Activated naive CD8-positive, alpha-beta T cell treated with anti-CD3 and anti-CD28 coated beads for 36 hours (primary cell): Measurements from ENCODE around the gene KHDC1L. TPM values are rescaled to one million over a fixed set of nuclear protein-coding genes. Genes with fewer than 3 reads are reported as not detected.
"Not testable (repeated sequence)": the region's sequence is repeated elsewhere in the genome, so short reads cannot be mapped to it uniquely, and the experiment has no call there.

Experiments
- DNase-seq: peaks from one replicate; pipeline ENCODE4 v3.0.0; 2021
- H3K27ac Mint-ChIP-seq: one replicate; pipeline ENCODE4 v1.8.0; 2022; ENCODE audit warnings: mild to moderate bottlenecking, moderate library complexity, mixed read lengths
- H3K27me3 Mint-ChIP-seq: one replicate; pipeline ENCODE4 v1.8.0; 2022; ENCODE audit warnings: mild to moderate bottlenecking, mixed read lengths
- H3K36me3 Mint-ChIP-seq: one replicate; pipeline ENCODE4 v1.8.0; 2021; ENCODE audit warnings: mild to moderate bottlenecking, mixed read lengths
- H3K4me1 Mint-ChIP-seq: one replicate; pipeline ENCODE4 v1.8.0; 2021; ENCODE audit warnings: mixed read lengths
- H3K4me3 Mint-ChIP-seq: one replicate; pipeline ENCODE4 v1.8.0; 2022; ENCODE audit warnings: mild to moderate bottlenecking, moderate library complexity, mixed read lengths
- H3K9me3 Mint-ChIP-seq: one replicate; pipeline ENCODE4 v1.8.0; 2022; ENCODE audit warnings: mixed read lengths
- total RNA-seq, 2 experiments: library from RNA; stranded (reverse); gene quantifications; one replicate each; pipeline ENCODE4 v1.2.3, GENCODE V29; 2021

KHDC1L gene
- total RNA-seq, 2 experiments from 2014 or later = not detected

DNA sequence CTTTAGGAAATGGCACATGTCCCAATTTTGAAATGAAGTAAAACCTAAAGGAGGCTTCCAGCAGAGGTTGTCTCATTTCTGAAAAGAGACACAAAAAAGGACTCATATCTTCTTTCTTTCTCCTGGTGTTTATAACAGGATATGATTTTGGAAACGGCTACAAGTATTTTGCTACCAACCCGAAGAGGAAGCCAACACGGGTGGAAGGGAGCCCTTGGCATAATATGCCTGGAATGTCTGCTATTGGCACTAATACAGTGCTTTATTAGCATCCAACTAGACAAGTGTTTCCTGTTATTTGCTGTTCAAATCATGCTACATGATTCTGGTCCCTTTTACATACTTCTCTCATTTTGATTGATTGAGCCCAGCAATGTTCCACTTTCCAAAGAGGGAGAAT, 8.7 kb upstream of the KHDC1L start:
- H3K27me3 Mint-ChIP-seq, H3K27ac Mint-ChIP-seq, H3K4me3 Mint-ChIP-seq, H3K36me3 Mint-ChIP-seq, H3K4me1 Mint-ChIP-seq, H3K9me3 Mint-ChIP-seq, DNase-seq: not testable (repeated sequence)

DNA sequence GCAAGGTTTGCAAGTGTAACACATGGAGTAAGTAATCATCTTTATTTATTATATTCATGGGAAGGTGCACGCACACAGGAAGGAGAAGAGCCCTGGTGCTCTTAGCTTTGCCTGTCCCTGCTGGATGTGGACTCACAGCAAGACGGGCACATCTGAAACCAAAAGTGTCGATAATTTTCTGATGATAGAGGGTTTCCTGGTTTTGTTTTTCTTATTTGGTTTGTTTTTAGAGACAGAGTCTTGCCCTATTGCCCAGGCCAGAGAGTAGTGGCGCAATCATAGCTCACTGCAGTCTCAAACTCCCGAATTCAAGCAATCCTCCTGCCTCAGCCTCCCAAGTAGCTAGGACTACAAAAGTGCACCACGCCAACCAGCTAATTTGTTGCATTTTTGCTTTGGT, 7.8 kb upstream of the KHDC1L start:
- Mint-ChIP-seq H3K4me3 (no peak overlapping the region), H3K4me1 (no peaks in the 10 kb centered on the region), H3K9me3 (no peaks in the 10 kb centered on the region), H3K27ac (no peak overlapping the region), H3K27me3 (no peaks in the 10 kb centered on the region), H3K36me3 (no peaks in the 10 kb centered on the region)
- DNase-seq = no peak

- H3K36me3 Mint-ChIP-seq = no peaks in the 10 kb centered on the region
- no peak for DNase-seq
- no peaks in the 10 kb centered on the region for H3K27me3 Mint-ChIP-seq
- H3K4me1 Mint-ChIP-seq = no peaks in the 10 kb centered on the region
- H3K4me3 Mint-ChIP-seq = no peak overlapping the region
- H3K9me3 Mint-ChIP-seq = no peaks in the 10 kb centered on the region
- H3K27ac Mint-ChIP-seq = no peak overlapping the region
Measured at GRCh38 chr6:73231986-73232391, 6.7 kb upstream of the KHDC1L start.

DNA sequence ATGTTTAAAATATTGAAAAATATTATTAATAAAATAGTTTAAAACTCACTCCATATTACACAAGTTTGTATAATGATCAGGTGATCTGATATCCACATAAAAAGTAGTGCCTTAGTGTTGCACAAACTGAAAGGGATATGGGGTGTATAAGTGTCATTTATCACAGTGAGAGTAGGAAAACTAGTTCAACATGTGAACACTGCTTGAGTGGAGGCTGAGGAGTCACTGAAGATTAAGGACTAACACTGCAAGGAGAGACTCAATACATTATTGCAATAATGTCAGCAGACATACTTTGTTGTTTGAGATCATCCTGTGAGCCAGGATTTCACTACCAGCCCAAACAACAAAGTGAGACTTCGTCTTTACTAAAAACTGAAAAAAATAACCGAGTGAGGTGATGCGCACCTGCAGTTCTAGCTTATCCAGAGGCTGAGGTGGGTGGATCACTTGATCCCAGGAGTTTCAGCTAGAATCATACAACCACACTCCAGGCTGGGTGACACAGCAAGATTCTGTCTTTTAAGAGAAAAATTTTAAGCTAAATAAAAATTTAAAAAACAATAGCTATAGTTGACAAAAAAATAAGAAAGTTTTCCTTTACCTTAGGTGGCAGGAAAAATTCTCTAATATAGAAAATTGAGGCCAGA, 2.4 kb upstream of the KHDC1L start:
- Mint-ChIP-seq H3K4me3 (no peak overlapping the region), H3K27me3 (no peaks in the 10 kb centered on the region), H3K4me1 (no peaks in the 10 kb centered on the region), H3K36me3 (no peaks in the 10 kb centered on the region), H3K27ac (no peak overlapping the region), H3K9me3 (no peaks in the 10 kb centered on the region)
- DNase-seq = no peak

DNA sequence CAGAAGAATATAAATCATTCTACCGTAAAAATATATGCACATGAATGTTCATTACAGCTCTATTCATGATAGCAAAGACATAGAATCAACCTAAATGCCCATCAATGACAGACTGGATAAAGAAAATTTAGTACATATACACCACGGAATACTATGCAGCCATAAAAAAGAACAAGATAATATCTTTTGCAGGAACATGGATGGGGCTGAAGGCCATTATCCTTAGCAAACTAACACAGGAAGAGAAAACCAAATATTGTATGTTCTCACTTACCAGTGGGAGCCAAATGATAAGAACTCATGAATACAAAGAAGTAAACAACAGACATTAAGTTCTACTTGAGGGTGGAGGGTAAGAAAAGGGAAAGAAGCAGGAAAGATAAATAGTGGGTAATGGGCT, 8.4 kb downstream of the KHDC1L start:
- DNase-seq = no peak
- Mint-ChIP-seq H3K4me1 (no peaks in the 10 kb centered on the region), H3K27me3 (no peaks in the 10 kb centered on the region), H3K4me3 (no peak overlapping the region), H3K36me3 (no peaks in the 10 kb centered on the region), H3K9me3 (no peaks in the 10 kb centered on the region), H3K27ac (no peak overlapping the region)

GRCh38 chr6:73209117-73209516, 16.2 kb downstream of the KHDC1L start:
- Mint-ChIP-seq H3K27ac (no peak overlapping the region), H3K36me3 (no peaks in the 10 kb centered on the region), H3K27me3 (peaks cover 5% of the 10 kb centered on the region), H3K9me3 (no peaks in the 10 kb centered on the region), H3K4me1 (no peaks in the 10 kb centered on the region), H3K4me3 (no peak overlapping the region)
- DNase-seq = no peak

DNA sequence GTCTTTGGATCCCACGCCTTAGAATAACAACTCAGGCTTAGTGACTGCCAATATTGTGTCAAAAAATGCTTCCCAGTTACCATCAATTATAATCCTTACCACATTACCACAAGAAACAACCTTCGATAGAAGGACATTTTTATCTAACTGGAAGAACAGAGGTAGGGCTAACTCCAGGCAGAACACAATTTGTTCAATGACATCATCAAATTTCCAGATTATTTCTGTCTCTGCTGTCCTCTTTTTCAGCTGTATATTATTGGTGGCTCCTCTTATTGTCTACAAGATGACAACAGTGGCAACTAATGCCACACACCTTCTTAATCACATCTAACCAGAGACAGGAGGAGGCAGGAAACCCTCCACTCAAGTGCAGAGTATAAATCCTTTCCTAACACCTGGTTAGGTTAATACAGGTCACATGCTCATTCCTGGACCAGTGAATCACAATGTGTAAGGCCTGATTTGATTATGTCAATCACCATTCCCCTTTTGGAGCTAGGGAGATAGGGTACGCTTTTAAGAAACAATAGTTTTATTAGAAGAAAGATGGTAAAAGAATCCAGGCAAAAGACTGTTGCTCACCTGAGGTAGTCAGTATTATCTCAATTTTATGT, 18.0 kb downstream of the KHDC1L start:
- Mint-ChIP-seq H3K27ac (no peak overlapping the region), H3K27me3 (peaks cover 5% of the 10 kb centered on the region), H3K4me3 (no peak overlapping the region), H3K9me3 (no peaks in the 10 kb centered on the region), H3K4me1 (no peaks in the 10 kb centered on the region), H3K36me3 (no peaks in the 10 kb centered on the region)
- no peak for DNase-seq

DNA sequence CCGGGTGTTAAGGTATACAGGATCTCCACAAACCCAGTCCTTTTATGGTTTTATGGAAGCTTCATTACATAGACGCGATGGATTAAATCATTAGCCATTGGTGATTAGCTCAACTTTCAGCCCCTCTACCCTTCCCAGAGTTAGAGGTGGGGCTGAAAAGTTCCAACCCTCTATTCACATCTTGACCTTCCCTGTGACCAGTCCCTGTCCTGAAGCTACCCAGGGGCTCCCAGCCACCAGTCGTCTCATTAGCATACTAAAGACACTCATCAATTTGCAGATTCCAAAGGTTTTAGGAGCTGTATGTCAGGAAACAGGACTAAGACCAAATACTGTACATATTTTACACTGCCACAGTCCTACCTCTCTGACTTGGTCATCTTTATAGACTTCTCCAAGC, 21.0 kb downstream of the KHDC1L start:
- no peaks in the 10 kb centered on the region for H3K9me3 Mint-ChIP-seq
- no peaks in the 10 kb centered on the region for H3K4me1 Mint-ChIP-seq
- no peak for DNase-seq
- H3K4me3 Mint-ChIP-seq = no peak overlapping the region
- no peaks in the 10 kb centered on the region for H3K36me3 Mint-ChIP-seq
- no peak overlapping the region for H3K27ac Mint-ChIP-seq
- H3K27me3 Mint-ChIP-seq = peaks cover 5% of the 10 kb centered on the region

- no peak for DNase-seq
- no peaks in the 10 kb centered on the region for H3K36me3 Mint-ChIP-seq
- H3K9me3 Mint-ChIP-seq = no peaks in the 10 kb centered on the region
- no peak overlapping the region for H3K27ac Mint-ChIP-seq
- H3K4me1 Mint-ChIP-seq = no peaks in the 10 kb centered on the region
- H3K4me3 Mint-ChIP-seq = no peak overlapping the region
- H3K27me3 Mint-ChIP-seq = peaks cover 5% of the 10 kb centered on the region
Measured at GRCh38 chr6:73203098-73203497, 22.2 kb downstream of the KHDC1L start.

DNA sequence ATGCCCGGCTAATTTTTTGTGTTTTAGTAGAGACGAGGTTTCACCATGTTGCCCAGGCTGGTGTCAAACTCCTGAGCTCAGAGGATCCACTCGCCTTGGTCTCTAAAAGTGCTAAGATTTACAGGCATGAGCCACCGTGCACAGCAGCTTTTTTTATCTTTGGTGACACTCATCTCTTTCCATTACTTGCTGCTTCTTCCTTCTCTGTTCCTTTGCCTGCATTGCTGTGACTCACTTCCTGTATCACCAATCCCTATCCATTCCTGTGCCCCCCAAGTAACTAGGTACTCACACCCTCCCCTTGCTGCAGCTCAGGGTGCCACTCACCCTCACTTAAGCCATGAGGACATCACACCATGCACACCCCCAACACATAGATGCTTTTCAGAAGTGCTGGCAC, 24.6 kb downstream of the KHDC1L start:
- H3K4me3 Mint-ChIP-seq = no peak overlapping the region
- H3K36me3 Mint-ChIP-seq = peaks cover 2% of the 10 kb centered on the region
- no peaks in the 10 kb centered on the region for H3K9me3 Mint-ChIP-seq
- no peak for DNase-seq
- no peaks in the 10 kb centered on the region for H3K27me3 Mint-ChIP-seq
- H3K4me1 Mint-ChIP-seq = no peaks in the 10 kb centered on the region
- peak overlapping the region; percentile 35 for H3K27ac Mint-ChIP-seq

DNA sequence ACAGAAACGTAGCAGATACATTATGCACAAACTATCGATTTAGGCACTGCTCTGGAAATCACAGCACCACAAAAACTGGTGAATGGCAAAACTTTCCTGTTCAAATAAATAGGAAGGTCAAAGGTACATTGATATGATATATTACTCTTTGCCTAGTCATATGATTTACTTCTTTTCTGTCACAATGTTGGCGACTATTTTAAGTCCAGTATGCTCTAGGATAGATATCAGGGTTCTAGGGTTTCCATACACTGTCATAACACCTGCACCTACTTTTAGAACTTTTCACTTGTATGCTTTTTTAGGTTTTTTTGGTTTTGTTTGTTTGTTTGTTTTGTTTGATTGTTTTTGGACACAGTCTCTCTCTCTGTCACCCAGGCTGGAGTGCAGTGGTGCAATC, 25.0 kb downstream of the KHDC1L start:
- Mint-ChIP-seq H3K27me3 (no peaks in the 10 kb centered on the region), H3K4me1 (no peaks in the 10 kb centered on the region), H3K4me3 (no peak overlapping the region), H3K9me3 (no peaks in the 10 kb centered on the region), H3K27ac (no peak overlapping the region), H3K36me3 (peaks cover 2% of the 10 kb centered on the region)
- DNase-seq = no peak

DNA sequence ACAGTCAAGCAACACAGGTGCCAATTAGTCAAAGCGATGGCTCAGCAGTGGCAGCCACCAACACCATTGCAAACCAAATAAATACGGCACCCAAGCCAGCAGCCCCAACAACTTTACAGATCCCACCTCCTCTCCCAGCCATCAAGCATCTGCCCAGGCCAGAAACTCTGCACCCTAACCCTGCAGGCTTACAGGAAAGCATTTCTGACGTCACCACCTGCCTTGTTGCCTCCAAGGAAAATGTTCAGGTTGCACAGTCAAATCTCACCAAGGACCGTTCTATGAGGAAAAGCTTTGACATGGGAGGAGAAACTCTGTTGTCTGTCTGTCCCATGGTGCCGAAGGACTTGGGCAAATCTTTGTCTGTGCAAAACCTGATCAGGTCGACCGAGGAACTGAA, 30.6 kb downstream of the KHDC1L start:
- Mint-ChIP-seq H3K4me1 (no peaks in the 10 kb centered on the region), H3K27me3 (no peaks in the 10 kb centered on the region), H3K9me3 (no peaks in the 10 kb centered on the region), H3K36me3 (peaks cover 10% of the 10 kb centered on the region), H3K27ac (no peak overlapping the region), H3K4me3 (no peak overlapping the region)
- no peak for DNase-seq

DNA sequence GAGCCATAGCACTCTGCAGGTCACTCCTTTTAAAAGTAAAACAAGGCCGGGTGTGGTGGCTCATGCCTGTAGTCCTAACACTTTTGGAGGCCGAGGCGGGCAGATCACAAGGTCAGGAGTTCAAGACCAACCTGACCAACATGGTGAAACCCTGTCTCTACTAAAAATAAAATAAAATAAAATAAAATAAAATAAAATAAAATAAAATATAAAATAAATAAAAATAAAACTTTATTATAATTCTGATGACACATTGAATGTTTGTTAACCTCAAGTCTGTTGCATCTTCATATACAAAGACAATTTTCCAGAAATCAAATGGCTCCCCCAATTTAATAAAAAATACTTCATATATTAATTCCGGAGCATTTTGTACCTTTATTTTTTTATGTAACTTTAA, 32.0 kb downstream of the KHDC1L start:
- peaks cover 10% of the 10 kb centered on the region for H3K36me3 Mint-ChIP-seq
- H3K27me3 Mint-ChIP-seq, H3K4me1 Mint-ChIP-seq, DNase-seq, H3K27ac Mint-ChIP-seq, H3K4me3 Mint-ChIP-seq, H3K9me3 Mint-ChIP-seq: not testable (repeated sequence)

- DNase-seq = no peak
- no peak overlapping the region for H3K4me3 Mint-ChIP-seq
- no peaks in the 10 kb centered on the region for H3K9me3 Mint-ChIP-seq
- no peak overlapping the region for H3K27ac Mint-ChIP-seq
- no peaks in the 10 kb centered on the region for H3K27me3 Mint-ChIP-seq
- H3K36me3 Mint-ChIP-seq = no peaks in the 10 kb centered on the region
- H3K4me1 Mint-ChIP-seq = peaks cover 6% of the 10 kb centered on the region
Measured at GRCh38 chr6:73182021-73182607, 43.2 kb downstream of the KHDC1L start.

GRCh38 chr6:73180763-73181619, 44.3 kb downstream of the KHDC1L start:
- Mint-ChIP-seq H3K4me3 (no peak overlapping the region), H3K9me3 (no peaks in the 10 kb centered on the region), H3K4me1 (peaks cover 6% of the 10 kb centered on the region)

More at GRCh38 chr6:73180763-73181619, 44.3 kb downstream of the KHDC1L start:
- no peak for DNase-seq
- no peak overlapping the region for H3K27ac Mint-ChIP-seq
- H3K27me3 Mint-ChIP-seq = no peaks in the 10 kb centered on the region
- no peaks in the 10 kb centered on the region for H3K36me3 Mint-ChIP-seq
